Fibroblast of skin of left quadriceps (primary cell): Measurements from ENCODE around the gene SMARCE1.

Source experiments
- DNase-seq, 2 experiments: peaks; one replicate each; pipeline ENCODE4 v3.0.0-alpha.2; 2013; ENCODE audit warnings: low read depth in 2 of 2

Gene SMARCE1

GRCh38 chr17:40582328-40582901 is 65.2 kb downstream of the SMARCE1 start:
- no peak for DNase-seq

- DNase-seq = no peak
Observed at GRCh38 chr17:40580140-40580539, 67.5 kb downstream of the SMARCE1 start.

GRCh38 chr17:40579471-40579870 is 68.1 kb downstream of the SMARCE1 start:
- DNase-seq = no peak

GRCh38 chr17:40577611-40578065 is 70.0 kb downstream of the SMARCE1 start:
- DNase-seq = no peak

GRCh38 chr17:40576113-40576740 is 71.4 kb downstream of the SMARCE1 start:
- no peak for DNase-seq
